HG02840 (cell line): ENCODE results near the gene LCP2.

Source experiments
- ATAC-seq: cut with Tn5 transposase; IDR thresholded peaks from one replicate; pipeline ENCODE4 v1.9.1; 2021; ENCODE audit warnings: mild to moderate bottlenecking, moderate library complexity, moderate number of reproducible peaks; ENCODE audit not compliant: unreplicated experiment, low FRiP score

The LCP2 gene

GRCh38 chr5:170278611-170279458 lies 18.7 kb downstream of the LCP2 start:
- peak; percentile 84 for ATAC-seq

- ATAC-seq, result no peak
Measured at GRCh38 chr5:170277867-170278281, 19.7 kb downstream of the LCP2 start.

GRCh38 chr5:170276140-170276539 lies 21.4 kb downstream of the LCP2 start:
- no peak for ATAC-seq

- ATAC-seq, result no peak
Measured at GRCh38 chr5:170275376-170275994, 22.1 kb downstream of the LCP2 start.

GRCh38 chr5:170273968-170274710 lies 23.4 kb downstream of the LCP2 start:
- no peak for ATAC-seq

- ATAC-seq, result no peak
Measured at GRCh38 chr5:170270293-170271069, 27.1 kb downstream of the LCP2 start.

GRCh38 chr5:170269579-170269978 lies 28.0 kb downstream of the LCP2 start:
- no peak for ATAC-seq

GRCh38 chr5:170268884-170269283 lies 28.7 kb downstream of the LCP2 start:
- no peak for ATAC-seq

- ATAC-seq, result no peak
Measured at GRCh38 chr5:170268153-170268689, 29.4 kb downstream of the LCP2 start.

- ATAC-seq, result peak; percentile 74
Measured at GRCh38 chr5:170267431-170268152, 30.0 kb downstream of the LCP2 start.

GRCh38 chr5:170266570-170267381 lies 30.8 kb downstream of the LCP2 start:
- no peak for ATAC-seq

- no peak for ATAC-seq
Measured at GRCh38 chr5:170265522-170265921, 32.1 kb downstream of the LCP2 start.

- ATAC-seq, result no peak
Measured at GRCh38 chr5:170263906-170264305, 33.7 kb downstream of the LCP2 start.

- no peak for ATAC-seq
Measured at GRCh38 chr5:170262061-170263045, 35.2 kb downstream of the LCP2 start.

- ATAC-seq, result no peak
Measured at GRCh38 chr5:170261528-170262043, 36.0 kb downstream of the LCP2 start.

- no peak for ATAC-seq
Measured at GRCh38 chr5:170257370-170257769, 40.2 kb downstream of the LCP2 start.

- ATAC-seq, result no peak
Measured at GRCh38 chr5:170256571-170256970, 41.0 kb downstream of the LCP2 start.
